HFFc6 (cell line): ENCODE results near the gene IYD. TPM values are rescaled to one million over a fixed set of nuclear protein-coding genes. Genes with fewer than 3 reads are reported as not detected.

Experiments
- DNase-seq: peaks from one replicate; pipeline ENCODE4 v3.0.0-alpha.2; 2018
- H3K27ac Mint-ChIP-seq: 2 replicates; pipeline ENCODE4 v1.8.0; 2020; ENCODE audit warnings: mild to moderate bottlenecking, mixed read lengths
- H3K27me3 Mint-ChIP-seq: 2 replicates; pipeline ENCODE4 v1.8.0; 2021; ENCODE audit warnings: mild to moderate bottlenecking, moderate library complexity, mixed read lengths; ENCODE audit not compliant: insufficient read depth
- H3K36me3 Mint-ChIP-seq: 2 replicates; pipeline ENCODE4 v1.8.0; 2021; ENCODE audit warnings: low read depth, mixed read lengths
- H3K4me1 Mint-ChIP-seq: 2 replicates; pipeline ENCODE4 v1.8.0; 2020; ENCODE audit warnings: low read depth, mixed read lengths
- H3K4me3 Mint-ChIP-seq: 2 replicates; pipeline ENCODE4 v1.8.0; 2020; ENCODE audit warnings: mild to moderate bottlenecking, moderate library complexity, mixed read lengths
- H3K9me3 Mint-ChIP-seq: 2 replicates; pipeline ENCODE4 v1.8.0; 2020; ENCODE audit warnings: mild to moderate bottlenecking, mixed read lengths
- CTCF ChIP-seq: fragments of 200-600 bp; sonication (generic); IDR thresholded peaks from 2 replicates; pipeline ENCODE4 v1.5.0; 2021; ENCODE audit warnings: antibody characterized with exemption, mild to moderate bottlenecking
- total RNA-seq, 6 experiments: library from RNA; stranded (reverse); fragmentation: NEBNext Ultra II Directional; extraction: Animal tissue kit (Norgen Biotek cat#: 25700); gene quantifications; 2 replicates in 1 of 6; 3 replicates in 5 of 6; pipeline ENCODE4 v1.2.3, GENCODE V29; 2021

IYD gene
- total RNA-seq, 6 experiments from 2014 or later: not detected

- TF ChIP-seq CTCF: no peak
- peak overlapping the region; percentile 7; the same call in 1 of the 2 replicates for H3K27ac Mint-ChIP-seq
- H3K4me1 Mint-ChIP-seq: peaks cover 27% of the 10 kb centered on the region
- H3K9me3 Mint-ChIP-seq: no peaks in the 10 kb centered on the region
- DNase-seq: peak; percentile 75
- H3K4me3 Mint-ChIP-seq: peak overlapping the region; percentile 10
- H3K36me3 Mint-ChIP-seq: no peaks in the 10 kb centered on the region
- H3K27me3 Mint-ChIP-seq: peaks cover 11% of the 10 kb centered on the region
Observed at GRCh38 chr6:150352321-150353296, 16.2 kb upstream of the IYD start.

- Mint-ChIP-seq H3K4me3 (no peak overlapping the region), H3K9me3 (no peaks in the 10 kb centered on the region), H3K36me3 (no peaks in the 10 kb centered on the region), H3K4me1 (peaks cover 27% of the 10 kb centered on the region), H3K27me3 (peaks cover 8% of the 10 kb centered on the region; the same call in 1 of the 2 replicates), H3K27ac (no peak overlapping the region)
- no peak for DNase-seq
- TF ChIP-seq CTCF: no peak
Observed at GRCh38 chr6:150353445-150353844, 15.4 kb upstream of the IYD start.

- H3K27me3 Mint-ChIP-seq: peaks cover 8% of the 10 kb centered on the region; the same call in 1 of the 2 replicates
- no peak overlapping the region for H3K27ac Mint-ChIP-seq
- DNase-seq: no peak
- peaks cover 27% of the 10 kb centered on the region for H3K4me1 Mint-ChIP-seq
- no peaks in the 10 kb centered on the region for H3K9me3 Mint-ChIP-seq
- no peak for TF ChIP-seq CTCF
- H3K4me3 Mint-ChIP-seq: no peak overlapping the region
- H3K36me3 Mint-ChIP-seq: no peaks in the 10 kb centered on the region
Observed at GRCh38 chr6:150354754-150355571, 13.8 kb upstream of the IYD start.

GRCh38 chr6:150355932-150356331, 12.9 kb upstream of the IYD start:
- peaks cover 27% of the 10 kb centered on the region for H3K4me1 Mint-ChIP-seq
- H3K27ac Mint-ChIP-seq: no peak overlapping the region
- H3K9me3 Mint-ChIP-seq: no peaks in the 10 kb centered on the region
- TF ChIP-seq CTCF: no peak
- no peaks in the 10 kb centered on the region for H3K36me3 Mint-ChIP-seq
- no peak overlapping the region for H3K4me3 Mint-ChIP-seq
- H3K27me3 Mint-ChIP-seq: peaks cover 8% of the 10 kb centered on the region; the same call in 1 of the 2 replicates
- no peak for DNase-seq

GRCh38 chr6:150361876-150362275, 6.9 kb upstream of the IYD start:
- H3K27ac Mint-ChIP-seq: no peak overlapping the region
- H3K9me3 Mint-ChIP-seq: no peaks in the 10 kb centered on the region
- H3K36me3 Mint-ChIP-seq: no peaks in the 10 kb centered on the region

More at GRCh38 chr6:150361876-150362275, 6.9 kb upstream of the IYD start:
- no peak for TF ChIP-seq CTCF
- Mint-ChIP-seq H3K4me3 (no peak overlapping the region), H3K27me3 (peaks cover 10% of the 10 kb centered on the region; the same call in 1 of the 2 replicates), H3K4me1 (no peaks in the 10 kb centered on the region; the same call in 1 of the 2 replicates)
- no peak for DNase-seq
